Sciatic nerve (tissue), 2 donors: ENCODE data around the gene HSPA1B. TPM values are rescaled to one million over a fixed set of nuclear protein-coding genes. Genes with fewer than 3 reads are reported as not detected.
"Not testable (repeated sequence)": the region's sequence is repeated elsewhere in the genome, so short reads cannot be mapped to it uniquely, and the experiment has no call there.

Source experiments
- ATAC-seq: fragments of 200-7000 bp; cut with Tn5 transposase; one replicate; pipeline ENCODE4 v1.9.1; 2020; ENCODE audit warnings: mild to moderate bottlenecking, moderate library complexity
- DNase-seq: peaks from one replicate; pipeline ENCODE4 v3.0.0-alpha.2; 2020; ENCODE audit warnings: low spot score
- intact Hi-C: fragments of 100-400 bp; cut with DNase I; formaldehyde crosslinking; loops from one replicate; pipeline ENCODE4 v1.14.2; 2022
- total RNA-seq: library from RNA; stranded (reverse); fragmentation: NEBNext Ultra II Directional; extraction: Animal tissue kit (Norgen Biotek cat#: 25700); gene quantifications from one replicate; pipeline ENCODE4 v1.2.1, GENCODE V29; 2021
- donor health status: DM: no; HTN: no; CAD: no.
- donor health status: DM: no; HTN: no; CAD: no.

The HSPA1B gene
- total RNA-seq, 1 donor from 2014 or later, result 181 TPM

DNA sequence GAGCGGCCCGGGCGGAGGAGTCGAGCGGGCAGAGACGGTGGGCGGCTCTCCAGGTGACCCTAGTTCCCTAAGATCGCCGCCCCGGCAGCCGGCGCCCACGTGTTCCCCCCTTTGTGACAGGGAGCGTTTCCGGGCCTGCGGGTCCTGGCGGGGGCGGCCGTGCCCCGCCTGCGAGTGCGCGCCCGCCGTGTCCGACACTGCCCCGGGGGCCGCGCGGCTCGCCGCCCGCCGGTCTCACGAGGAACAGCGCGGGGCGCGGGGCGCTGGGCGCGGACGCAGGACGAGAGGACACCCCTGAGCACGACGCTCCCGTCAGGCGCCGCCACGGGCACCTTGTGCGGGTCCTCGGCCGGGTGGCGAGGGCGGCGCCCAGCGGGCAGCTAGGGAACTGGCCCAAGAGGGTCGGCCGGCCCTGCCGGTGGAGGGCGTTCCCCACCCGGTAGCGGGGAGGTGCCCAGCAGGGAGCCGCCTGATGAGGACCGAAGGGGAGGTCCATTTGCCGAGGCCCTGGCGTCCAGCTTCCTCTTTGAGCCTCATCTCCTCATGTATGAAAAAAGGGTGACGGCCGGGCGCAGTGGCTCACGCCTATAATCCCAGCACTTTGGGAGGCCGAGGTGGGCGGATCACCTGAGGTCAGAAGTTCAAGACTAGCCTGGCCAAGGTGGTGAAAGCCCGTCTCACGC, 31.8 kb upstream of the HSPA1B start, which contains the start of gene VARS1:
TSS of gene VARS1 (minus strand) at position 137 of the 683 bp plus-strand sequence. CDS start 535 bp downstream, outside the sequence.
- peak; percentile 94 for DNase-seq
- intact Hi-C loops, result no loop called here
- ATAC-seq, result peak; percentile 93

DNA sequence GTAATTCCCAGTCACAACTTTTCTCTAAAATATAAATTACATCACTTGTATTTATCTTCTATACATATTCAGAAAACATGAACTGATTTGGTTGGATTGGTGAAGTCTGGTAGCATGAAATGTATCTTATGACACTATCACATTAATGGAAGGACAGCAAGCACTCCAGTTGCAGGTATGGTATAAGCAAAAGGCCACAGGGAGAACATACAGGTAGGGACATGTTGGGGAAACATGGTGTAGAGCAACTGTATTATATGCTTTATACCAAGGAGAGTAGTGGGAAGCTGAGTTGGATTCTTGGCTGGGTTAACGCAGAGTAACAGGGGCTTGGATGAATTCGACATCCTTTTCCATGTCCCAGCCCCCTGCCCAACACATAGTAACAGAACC, 30.5 kb upstream of the HSPA1B start:
- ATAC-seq (no peak), DNase-seq (no peak)
- intact Hi-C loops, result no loop called here

DNA sequence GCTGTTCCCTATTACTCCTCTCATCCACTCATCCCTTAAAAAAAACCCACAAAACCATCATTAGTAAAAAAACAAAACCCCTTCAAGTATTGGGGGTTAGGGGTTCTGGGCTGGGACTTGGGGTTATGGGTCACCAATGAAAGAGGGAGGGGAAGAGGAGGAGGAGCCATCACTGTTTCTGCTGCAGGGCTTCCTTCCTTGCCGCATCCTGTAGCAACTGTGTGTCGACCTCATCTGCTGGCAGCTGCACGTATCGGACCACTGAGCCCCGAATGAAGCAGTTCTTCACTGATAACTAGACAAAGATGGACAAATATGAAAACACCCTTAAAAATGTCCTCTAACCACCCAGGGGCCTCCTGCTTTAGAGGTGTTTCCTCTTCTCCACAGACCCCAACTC, 29.9 kb upstream of the HSPA1B start:
- ATAC-seq (no peak), DNase-seq (no peak)
- intact Hi-C loops, result no loop called here

DNA sequence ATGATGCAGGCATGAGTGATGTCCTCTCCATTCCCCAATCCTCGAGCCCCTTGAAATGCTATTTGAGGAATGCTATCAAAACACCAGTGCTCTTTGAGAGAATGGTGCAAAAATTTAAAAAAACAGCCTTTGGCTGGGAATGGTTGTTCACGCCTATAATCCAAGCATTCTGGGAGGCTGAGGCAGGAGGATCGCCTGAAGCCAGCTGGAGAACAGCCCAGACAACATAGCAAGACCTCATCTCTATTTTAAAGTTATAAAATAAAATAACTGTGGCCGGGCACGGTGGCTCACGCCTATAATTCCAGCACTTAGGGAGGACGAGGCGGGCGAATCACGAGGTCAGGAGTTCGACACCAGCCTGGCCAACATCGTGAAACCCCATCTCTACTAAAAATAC, 27.8 kb upstream of the HSPA1B start:
- DNase-seq (no peak), ATAC-seq (no peak)
- intact Hi-C loops, result no loop called here

DNA sequence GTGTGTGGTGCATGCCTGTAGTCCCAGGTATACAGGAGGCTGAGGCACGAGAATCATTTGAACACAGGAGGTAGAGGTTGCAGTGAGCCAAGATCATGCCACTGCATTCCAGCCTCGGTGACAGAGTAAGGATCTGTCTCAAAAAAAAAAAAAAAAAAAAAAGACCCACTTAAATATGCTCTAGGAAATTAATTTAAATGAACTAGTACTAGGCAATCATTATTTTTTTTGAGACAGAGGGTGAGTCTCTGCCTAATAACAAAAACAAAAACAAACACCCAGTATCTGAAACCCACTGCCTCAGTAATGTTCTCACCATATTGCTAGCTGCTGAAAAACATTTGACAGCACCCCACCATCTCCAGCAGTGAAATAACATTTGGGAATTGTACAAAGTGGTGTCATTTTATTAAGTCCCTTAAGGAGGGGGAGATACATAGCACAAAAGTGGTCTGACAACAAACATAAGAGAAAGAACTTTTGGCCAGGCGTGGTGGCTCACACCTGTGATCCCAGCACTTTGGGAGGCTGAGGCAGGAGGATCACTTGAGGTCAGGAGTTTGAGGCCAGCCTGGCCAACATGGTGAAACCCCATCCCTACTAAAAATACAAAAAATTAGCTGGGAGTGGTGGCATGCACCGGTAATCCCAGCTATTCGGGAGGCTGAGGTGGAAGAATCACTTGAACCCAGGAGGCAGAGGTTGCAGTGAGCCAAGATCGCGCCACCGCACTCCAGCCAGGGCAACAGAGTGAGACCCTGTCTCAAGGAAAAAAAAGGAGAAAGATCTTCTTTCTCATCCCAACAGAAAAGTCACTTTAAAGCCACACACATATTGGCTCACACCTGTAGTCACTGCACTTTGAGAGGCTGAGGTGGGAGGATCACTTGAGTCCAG, 26.3 kb upstream of the HSPA1B start:
- DNase-seq, intact Hi-C loops, ATAC-seq: not testable (repeated sequence)

DNA sequence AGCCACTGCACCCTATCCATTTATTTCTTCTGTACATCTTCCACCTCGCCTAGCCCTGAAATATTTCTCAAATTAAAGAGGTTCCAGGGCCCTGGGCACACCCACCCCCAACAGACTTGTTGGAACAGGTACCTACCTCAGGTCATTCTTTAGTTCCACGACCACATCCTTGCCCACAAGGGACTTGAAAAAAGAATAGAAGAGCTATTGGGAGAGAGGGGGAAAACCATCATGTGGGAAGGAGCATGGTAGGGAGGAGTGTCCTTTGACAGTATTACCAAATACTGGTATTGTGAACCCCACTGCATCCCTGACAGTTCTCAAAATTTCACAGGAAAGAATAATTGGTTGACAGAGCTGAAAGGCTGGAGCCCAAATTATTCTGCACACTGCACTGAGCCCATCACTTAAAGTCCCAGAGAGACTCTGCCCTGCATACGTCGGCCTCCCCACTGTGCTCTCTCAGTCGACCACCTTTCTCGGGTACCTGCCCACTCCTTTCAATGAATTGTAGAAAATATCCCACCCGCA, 21.5 kb upstream of the HSPA1B start:
- intact Hi-C loops, result no loop called here
- peak; percentile 32 for DNase-seq
- peak; percentile 2 for ATAC-seq

DNA sequence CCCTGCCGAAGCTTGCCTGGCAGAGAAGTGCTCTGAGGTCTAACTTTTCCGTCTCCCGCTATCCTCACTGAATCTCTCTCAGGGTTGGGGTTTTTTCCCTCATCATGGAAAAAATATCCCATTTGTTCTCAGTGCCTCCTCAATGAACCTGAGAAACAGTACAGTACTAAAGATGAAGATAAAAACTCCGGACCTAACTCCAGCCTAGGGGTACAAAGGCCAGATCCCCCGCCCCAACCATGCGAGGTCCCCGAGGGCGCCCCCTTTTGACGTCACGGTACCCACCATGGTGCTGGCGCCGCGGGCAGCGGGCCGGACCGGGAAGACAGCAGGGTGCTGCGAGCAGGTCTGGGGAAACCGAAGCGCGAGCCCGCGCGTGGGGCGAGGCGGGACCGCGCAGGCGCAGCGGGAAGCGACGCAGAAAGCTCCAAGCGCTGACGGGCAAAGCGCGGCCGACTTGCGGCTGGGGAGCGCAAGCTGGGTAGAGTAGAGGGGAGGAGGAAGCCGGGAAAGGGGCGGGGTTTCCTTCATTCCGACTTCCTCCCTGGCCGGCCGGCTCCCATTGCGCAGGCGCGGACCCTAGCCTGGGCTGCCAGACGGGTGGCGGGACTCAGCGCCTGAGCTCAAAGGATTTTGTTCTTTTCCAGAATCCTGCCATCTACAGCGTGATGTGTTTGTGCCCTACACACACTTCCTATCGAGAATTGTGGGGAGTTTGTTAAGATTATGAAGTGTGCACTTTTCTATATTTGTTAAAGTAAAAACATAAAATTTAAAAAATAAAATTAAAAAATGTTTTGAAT, 20.9 kb upstream of the HSPA1B start, which contains the start of gene LSM2:
TSS of gene LSM2 (minus strand) at position 497 of the 803 bp plus-strand sequence. CDS start at position 288, 209 bp downstream.
- ATAC-seq (peak; percentile 98), DNase-seq (peak; percentile 98)
- intact Hi-C loops, result no loop called here

DNA sequence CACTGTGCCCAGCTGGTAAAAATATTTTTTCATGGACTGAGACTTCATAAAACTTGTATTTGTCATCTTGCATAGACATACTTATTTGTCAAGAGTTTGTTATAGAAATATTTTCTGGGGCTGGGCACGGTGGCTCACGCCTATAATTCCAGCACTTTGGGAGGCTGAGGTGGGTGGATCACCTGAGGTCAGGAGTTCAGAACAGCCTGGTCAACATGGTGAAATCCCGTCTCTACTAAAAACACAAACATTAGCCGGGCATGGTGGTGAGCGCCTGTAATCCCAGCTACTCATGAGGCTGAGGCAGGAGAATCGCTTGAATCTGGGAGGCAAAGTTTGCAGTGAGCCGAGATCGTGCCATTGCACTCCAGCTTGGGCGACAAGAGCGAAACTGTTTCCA, 18.9 kb upstream of the HSPA1B start:
- DNase-seq, result peak; percentile 18
- intact Hi-C loops, ATAC-seq: not testable (repeated sequence)

DNA sequence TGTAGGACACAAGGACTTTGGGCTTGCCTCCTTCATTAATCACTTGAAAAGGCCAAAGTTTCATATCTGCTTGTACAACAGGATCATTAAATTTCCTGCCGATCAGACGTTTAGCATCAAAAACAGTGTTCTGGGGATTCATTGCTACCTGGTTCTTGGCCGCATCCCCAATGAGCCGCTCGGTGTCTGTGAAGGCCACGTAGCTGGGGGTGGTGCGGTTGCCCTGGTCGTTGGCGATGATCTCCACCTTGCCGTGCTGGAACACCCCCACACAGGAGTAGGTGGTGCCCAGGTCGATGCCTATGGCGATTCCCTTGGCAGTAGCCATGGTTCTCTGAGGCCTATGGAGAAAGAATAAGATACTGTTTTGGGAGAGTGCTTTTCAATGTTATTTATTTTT, 15.9 kb upstream of the HSPA1B start:
- ATAC-seq (no peak), DNase-seq (peak; percentile 57)
- intact Hi-C loops, result no loop called here

DNA sequence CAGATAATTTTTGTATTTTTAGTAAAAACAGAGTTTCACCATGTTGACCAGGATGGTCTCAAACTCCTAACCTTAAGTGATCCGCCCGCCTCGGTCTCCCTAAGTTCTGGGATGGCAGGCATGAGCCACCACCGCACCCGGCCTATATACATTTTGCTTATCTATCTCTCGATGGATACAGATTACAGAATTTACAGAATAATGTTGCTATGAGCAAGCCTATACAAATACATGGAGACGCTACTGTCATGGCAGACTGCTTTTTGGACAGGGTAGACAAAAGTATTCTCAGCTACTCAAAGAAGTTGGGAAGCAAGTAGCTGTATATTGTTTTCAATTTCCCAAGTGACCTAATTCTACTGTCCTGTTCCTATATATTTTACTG, 14.1 kb upstream of the HSPA1B start:
- DNase-seq (no peak), ATAC-seq (no peak)
- intact Hi-C loops, result no loop called here

DNA sequence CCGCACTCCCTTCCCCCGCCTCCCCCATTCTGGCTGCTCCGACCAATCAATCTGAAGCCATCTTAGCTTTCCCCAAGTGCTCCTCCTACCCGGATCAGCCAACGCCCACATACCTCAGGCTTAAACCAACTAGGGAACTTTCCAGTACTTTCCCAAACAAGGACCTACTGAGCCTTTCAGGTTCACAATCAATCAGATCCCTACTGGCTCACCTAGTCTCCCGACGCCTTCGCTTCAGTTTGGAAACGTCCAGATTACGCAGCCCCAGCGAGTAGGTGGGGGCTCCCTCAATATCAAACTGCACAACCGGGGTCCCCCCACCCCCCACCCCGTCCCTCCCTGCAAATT, 12.9 kb upstream of the HSPA1B start:
- ATAC-seq (peak; percentile 89), DNase-seq (peak; percentile 96)
- intact Hi-C loops, result no loop called here

DNA sequence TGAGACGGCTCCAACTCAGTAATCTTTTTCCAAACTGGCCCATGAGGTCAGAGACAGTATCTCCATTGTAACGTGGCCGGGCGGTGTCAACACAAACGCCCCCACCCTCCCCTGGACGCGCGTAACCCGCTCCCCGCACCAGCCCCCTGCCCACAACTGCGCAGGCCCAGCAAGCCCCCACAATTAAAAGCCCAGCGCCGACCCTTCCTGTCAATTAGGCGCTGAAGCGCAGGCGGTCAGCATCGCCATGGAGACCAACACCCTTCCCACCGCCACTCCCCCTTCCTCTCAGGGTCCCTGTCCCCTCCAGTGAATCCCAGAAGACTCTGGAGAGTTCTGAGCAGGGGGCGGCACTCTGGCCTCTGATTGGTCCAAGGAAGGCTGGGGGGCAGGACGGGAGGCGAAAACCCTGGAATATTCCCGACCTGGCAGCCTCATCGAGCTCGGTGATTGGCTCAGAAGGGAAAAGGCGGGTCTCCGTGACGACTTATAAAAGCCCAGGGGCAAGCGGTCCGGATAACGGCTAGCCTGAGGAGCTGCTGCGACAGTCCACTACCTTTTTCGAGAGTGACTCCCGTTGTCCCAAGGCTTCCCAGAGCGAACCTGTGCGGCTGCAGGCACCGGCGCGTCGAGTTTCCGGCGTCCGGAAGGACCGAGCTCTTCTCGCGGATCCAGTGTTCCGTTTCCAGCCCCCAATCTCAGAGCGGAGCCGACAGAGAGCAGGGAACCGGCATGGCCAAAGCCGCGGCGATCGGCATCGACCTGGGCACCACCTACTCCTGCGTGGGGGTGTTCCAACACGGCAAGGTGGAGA, 12.3 kb upstream of the HSPA1B start, which contains the start of the genes HSPA1A and HSPA1L:
TSS of gene HSPA1A (plus strand) at position 519 of the 814 bp plus-strand sequence. CDS start at position 733, 214 bp downstream.
TSS of gene HSPA1L (minus strand) at position 259 of the 814 bp plus-strand sequence. CDS start 3,311 bp downstream, outside the sequence.
- peak; percentile 98 for DNase-seq
- ATAC-seq, result peak; percentile 93
- intact Hi-C loops, result no loop called here

DNA sequence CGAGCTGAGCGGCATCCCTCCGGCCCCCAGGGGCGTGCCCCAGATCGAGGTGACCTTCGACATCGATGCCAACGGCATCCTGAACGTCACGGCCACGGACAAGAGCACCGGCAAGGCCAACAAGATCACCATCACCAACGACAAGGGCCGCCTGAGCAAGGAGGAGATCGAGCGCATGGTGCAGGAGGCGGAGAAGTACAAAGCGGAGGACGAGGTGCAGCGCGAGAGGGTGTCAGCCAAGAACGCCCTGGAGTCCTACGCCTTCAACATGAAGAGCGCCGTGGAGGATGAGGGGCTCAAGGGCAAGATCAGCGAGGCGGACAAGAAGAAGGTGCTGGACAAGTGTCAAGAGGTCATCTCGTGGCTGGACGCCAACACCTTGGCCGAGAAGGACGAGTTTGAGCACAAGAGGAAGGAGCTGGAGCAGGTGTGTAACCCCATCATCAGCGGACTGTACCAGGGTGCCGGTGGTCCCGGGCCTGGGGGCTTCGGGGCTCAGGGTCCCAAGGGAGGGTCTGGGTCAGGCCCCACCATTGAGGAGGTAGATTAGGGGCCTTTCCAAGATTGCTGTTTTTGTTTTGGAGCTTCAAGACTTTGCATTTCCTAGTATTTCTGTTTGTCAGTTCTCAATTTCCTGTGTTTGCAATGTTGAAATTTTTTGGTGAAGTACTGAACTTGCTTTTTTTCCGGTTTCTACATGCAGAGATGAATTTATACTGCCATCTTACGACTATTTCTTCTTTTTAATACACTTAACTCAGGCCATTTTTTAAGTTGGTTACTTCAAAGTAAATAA, 10.2 kb upstream of the HSPA1B start:
- intact Hi-C loops, ATAC-seq: not testable (repeated sequence)
- peak; percentile 67 for DNase-seq

DNA sequence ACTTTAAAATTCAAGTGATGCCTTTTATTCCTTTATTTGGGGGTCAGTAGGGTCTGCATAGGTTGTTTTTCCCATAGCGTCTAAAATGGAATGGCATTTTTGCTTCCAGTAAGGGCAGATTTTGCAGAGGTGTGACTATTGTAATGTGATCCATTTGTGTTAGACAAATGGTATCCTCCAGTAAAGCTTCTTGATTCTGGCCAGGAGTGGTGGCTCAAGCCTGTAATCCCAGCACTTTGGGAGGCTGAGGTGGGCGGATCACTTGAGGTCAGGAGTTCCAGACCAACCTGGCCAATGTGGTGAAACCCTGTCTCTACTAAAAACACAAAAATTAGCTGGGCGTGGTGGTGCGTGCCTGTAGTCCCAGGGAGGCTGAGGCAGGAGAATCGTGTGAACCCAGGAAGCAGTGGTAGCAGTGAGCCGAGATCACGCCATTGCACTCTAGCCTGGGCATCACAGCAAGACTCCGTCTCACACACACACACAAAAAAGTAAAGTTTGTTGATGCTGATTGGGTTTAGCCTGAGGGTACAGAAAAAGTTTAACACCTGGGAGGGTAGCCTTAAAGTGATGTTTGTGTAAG, 9.5 kb upstream of the HSPA1B start:
- ATAC-seq, DNase-seq, intact Hi-C loops: not testable (repeated sequence)

DNA sequence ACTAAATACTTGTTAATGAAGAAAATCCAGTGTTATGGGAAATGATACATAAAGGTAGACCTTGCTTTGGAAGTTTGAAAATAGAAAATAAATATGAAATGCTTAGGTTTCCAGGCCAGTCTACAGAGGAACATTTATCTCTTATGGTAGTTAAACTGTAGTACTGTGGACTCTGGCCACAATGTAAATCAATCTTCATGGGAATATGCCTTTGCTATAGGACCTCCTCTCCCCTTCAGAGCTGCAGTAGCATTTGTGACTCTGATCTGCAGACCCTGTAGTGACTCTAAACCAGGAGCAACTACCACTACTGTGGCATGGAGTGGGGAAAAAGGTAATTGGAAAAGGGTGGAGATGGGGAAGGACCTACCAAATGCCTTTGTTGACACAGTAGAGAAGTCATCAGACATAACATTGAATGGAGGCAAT, 7.7 kb upstream of the HSPA1B start:
- no peak for ATAC-seq

DNA sequence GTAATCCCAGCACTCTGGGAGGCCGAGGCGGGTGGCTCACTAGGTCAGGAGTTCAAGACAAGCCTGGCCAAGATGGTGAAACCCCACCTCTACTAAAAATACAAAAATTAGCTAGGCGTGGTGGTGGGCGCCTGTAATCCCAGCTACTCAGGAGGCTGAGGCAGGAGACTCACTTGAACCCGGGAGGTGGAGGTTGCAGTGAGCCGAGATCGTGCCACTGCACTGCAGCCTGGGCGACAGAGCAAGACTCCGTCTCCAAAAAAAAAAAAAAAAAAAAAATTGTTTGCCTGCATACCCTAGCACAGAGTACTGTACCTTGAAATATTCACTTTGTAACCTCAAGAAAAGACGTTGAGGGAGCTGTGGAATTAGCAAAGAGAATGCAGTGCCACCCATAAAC, 7.1 kb upstream of the HSPA1B start:
- DNase-seq, intact Hi-C loops: not testable (repeated sequence)

More for the DNA sequence above, 7.7 kb upstream of the HSPA1B start:
- intact Hi-C loops, result no loop called here
- no peak for DNase-seq

More for the DNA sequence above, 7.1 kb upstream of the HSPA1B start:
- ATAC-seq, result not testable (repeated sequence)
